Hepatocyte (in vitro differentiated cells): ENCODE measurements around the gene CARMIL1.

Source experiments
- CTCF ChIP-seq: fragments of 200-600 bp; sonication (generic); IDR thresholded peaks from 2 replicates; pipeline ENCODE4 v1.5.1; 2016; ENCODE audit warnings: antibody characterized with exemption, mild to moderate bottlenecking; ENCODE audit not compliant: poor library complexity
- EZH2 ChIP-seq: fragments of 200-600 bp; sonication (generic); IDR thresholded peaks from 2 replicates; pipeline ENCODE4 v1.6.1; 2016; ENCODE audit warnings: antibody characterized with exemption, mild to moderate bottlenecking, borderline replicate concordance
- EZH2phosphoT487 ChIP-seq: fragments of 200-600 bp; sonication (generic); IDR thresholded peaks from one replicate; pipeline ENCODE4 v1.6.1; 2018; ENCODE audit warnings: antibody characterized with exemption, mild to moderate bottlenecking, low read depth, moderate library complexity; ENCODE audit not compliant: unreplicated experiment, severe bottlenecking

- TF ChIP-seq CTCF (no peak), EZH2 (no peak), EZH2phosphoT487 (no peak)
Measured at GRCh38 chr6:25583906-25584305, 304.7 kb downstream of the CARMIL1 start.
